Measurements from ENCODE around the gene DENND1B. TPM values are rescaled to one million over a fixed set of nuclear protein-coding genes. Genes with fewer than 3 reads are reported as not detected.

Gene DENND1B
- total and polyA plus RNA-seq, 9 of the 15 experiments (the other 6 are each of a cell fraction or from before 2014, with no cell fraction given), result 2.1 to 12.1 (median 7.5) TPM

- no peak for TF ChIP-seq CREB3L1 (IDR thresholded peaks at IDR 0.05; ENCODE audit: borderline replicate concordance, low read depth)
- TF ChIP-seq TAL1 (IDR thresholded peaks at IDR 0.05), result peak; percentile 54; the same call in 1 of the 2 replicates
- TF ChIP-seq ARID2 (IDR thresholded peaks at IDR 0.05), result no peak
- no peak for TF ChIP-seq SREBF2 (CRISPR knock-in tag; IDR thresholded peaks at IDR 0.05)
- TF ChIP-seq YBX1 (IDR thresholded peaks at IDR 0.05), result no peak
- no peak for TF ChIP-seq POLR2G (IDR thresholded peaks at IDR 0.05; ENCODE audit: low read depth, low read length)
- TF ChIP-seq ZNF347 (CRISPR knock-in tag; IDR thresholded peaks at IDR 0.05; ENCODE audit: low read depth), result no peak
- TF ChIP-seq, protein P1, sequence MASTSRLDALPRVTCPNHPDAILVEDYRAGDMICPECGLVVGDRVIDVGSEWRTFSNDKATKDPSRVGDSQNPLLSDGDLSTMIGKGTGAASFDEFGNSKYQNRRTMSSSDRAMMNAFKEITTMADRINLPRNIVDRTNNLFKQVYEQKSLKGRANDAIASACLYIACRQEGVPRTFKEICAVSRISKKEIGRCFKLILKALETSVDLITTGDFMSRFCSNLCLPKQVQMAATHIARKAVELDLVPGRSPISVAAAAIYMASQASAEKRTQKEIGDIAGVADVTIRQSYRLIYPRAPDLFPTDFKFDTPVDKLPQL (IDR thresholded peaks at IDR 0.05; ENCODE audit: extremely low read depth, insufficient read length), result no peak
- TF ChIP-seq CXXC5 (CRISPR knock-in tag; IDR thresholded peaks at IDR 0.05), result 0 out of 2 replicates have a peak, but pooled peaks have one; percentile 29
- no peak for TF ChIP-seq POU5F1 (IDR thresholded peaks at IDR 0.05; ENCODE audit: borderline replicate concordance, low read depth, low read length, partially characterized antibody)
- no peak for TF ChIP-seq HMG20B (CRISPR knock-in tag; IDR thresholded peaks at IDR 0.05)
- TF ChIP-seq C11orf30 (IDR thresholded peaks at IDR 0.05; ENCODE audit: low read depth), result no peak
- TF ChIP-seq, protein P2, sequence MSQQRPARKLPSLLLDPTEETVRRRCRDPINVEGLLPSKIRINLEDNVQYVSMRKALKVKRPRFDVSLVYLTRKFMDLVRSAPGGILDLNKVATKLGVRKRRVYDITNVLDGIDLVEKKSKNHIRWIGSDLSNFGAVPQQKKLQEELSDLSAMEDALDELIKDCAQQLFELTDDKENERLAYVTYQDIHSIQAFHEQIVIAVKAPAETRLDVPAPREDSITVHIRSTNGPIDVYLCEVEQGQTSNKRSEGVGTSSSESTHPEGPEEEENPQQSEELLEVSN (IDR thresholded peaks at IDR 0.05; ENCODE audit: borderline replicate concordance in 1 of 2, extremely low read depth in 1 of 2, insufficient read depth in 1 of 2, insufficient read length in 1 of 2, low read depth in 1 of 2, low read length in 1 of 2, poor library complexity in 1 of 2, severe bottlenecking in 1 of 2), result no peak
- no peak for TF ChIP-seq MCM7 (IDR thresholded peaks at IDR 0.05)
- no peak for TF ChIP-seq THRAP3 (IDR thresholded peaks at IDR 0.05; ENCODE audit: borderline replicate concordance)
- TF ChIP-seq PHF21A (IDR thresholded peaks at IDR 0.05; ENCODE audit: borderline replicate concordance, low read depth), result no peak
- TF ChIP-seq ZNF316 (IDR thresholded peaks at IDR 0.05), result peak; percentile 64
- no peak for TF ChIP-seq MCM3 (IDR thresholded peaks at IDR 0.05)
- TF ChIP-seq NELFE (IDR thresholded peaks at IDR 0.05; ENCODE audit: insufficient read depth, insufficient read length), result no peak
- TF ChIP-seq ZBTB34 (CRISPR knock-in tag; IDR thresholded peaks at IDR 0.05), result no peak
- no peak for TF ChIP-seq NUFIP1 (IDR thresholded peaks at IDR 0.05; ENCODE audit: partially characterized antibody)
- no peak for TF ChIP-seq TAF9B (IDR thresholded peaks at IDR 0.05; ENCODE audit: partially characterized antibody)
- TF ChIP-seq, protein P3, sequence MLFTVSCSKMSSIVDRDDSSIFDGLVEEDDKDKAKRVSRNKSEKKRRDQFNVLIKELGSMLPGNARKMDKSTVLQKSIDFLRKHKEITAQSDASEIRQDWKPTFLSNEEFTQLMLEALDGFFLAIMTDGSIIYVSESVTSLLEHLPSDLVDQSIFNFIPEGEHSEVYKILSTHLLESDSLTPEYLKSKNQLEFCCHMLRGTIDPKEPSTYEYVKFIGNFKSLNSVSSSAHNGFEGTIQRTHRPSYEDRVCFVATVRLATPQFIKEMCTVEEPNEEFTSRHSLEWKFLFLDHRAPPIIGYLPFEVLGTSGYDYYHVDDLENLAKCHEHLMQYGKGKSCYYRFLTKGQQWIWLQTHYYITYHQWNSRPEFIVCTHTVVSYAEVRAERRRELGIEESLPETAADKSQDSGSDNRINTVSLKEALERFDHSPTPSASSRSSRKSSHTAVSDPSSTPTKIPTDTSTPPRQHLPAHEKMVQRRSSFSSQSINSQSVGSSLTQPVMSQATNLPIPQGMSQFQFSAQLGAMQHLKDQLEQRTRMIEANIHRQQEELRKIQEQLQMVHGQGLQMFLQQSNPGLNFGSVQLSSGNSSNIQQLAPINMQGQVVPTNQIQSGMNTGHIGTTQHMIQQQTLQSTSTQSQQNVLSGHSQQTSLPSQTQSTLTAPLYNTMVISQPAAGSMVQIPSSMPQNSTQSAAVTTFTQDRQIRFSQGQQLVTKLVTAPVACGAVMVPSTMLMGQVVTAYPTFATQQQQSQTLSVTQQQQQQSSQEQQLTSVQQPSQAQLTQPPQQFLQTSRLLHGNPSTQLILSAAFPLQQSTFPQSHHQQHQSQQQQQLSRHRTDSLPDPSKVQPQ (CRISPR knock-in tag; IDR thresholded peaks at IDR 0.05; ENCODE audit: borderline replicate concordance), result no peak
Observed at GRCh38 chr1:197778366-197778945, 3.2 kb upstream of the DENND1B start (continued).
